Parathyroid adenoma (tissue), 2 donors: Measurements from ENCODE around the gene UNC13B.

Experiments
- H2AFZ ChIP-seq: fragments of 300-600 bp; sonication (generic); one replicate; pipeline ENCODE4 v1.7.0; 2017; ENCODE audit warnings: antibody characterized with exemption, mild to moderate bottlenecking
- H3K27ac ChIP-seq: fragments of 300-600 bp; sonication (generic); one replicate; pipeline ENCODE4 v1.7.0; 2017
- H3K27me3 ChIP-seq: fragments of 300-600 bp; sonication (generic); one replicate; pipeline ENCODE4 v1.7.0; 2017; ENCODE audit warnings: low read length; ENCODE audit not compliant: control insufficient read depth, insufficient read depth
- H3K36me3 ChIP-seq: fragments of 300-600 bp; sonication (generic); one replicate; pipeline ENCODE4 v1.7.0; 2017; ENCODE audit warnings: low read length; ENCODE audit not compliant: control insufficient read depth, insufficient read depth
- H3K4me1 ChIP-seq: fragments of 300-600 bp; sonication (generic); one replicate; pipeline ENCODE4 v1.7.0; 2017; ENCODE audit warnings: control low read depth
- H3K4me2 ChIP-seq: fragments of 300-600 bp; sonication (generic); one replicate; pipeline ENCODE4 v1.7.0; 2017; ENCODE audit warnings: low read length
- H3K4me3 ChIP-seq: fragments of 300-600 bp; sonication (generic); one replicate; pipeline ENCODE4 v1.7.0; 2017; ENCODE audit warnings: low read depth, low read length
- H3K79me2 ChIP-seq: fragments of 300-600 bp; sonication (generic); one replicate; pipeline ENCODE4 v1.7.0; 2017; ENCODE audit warnings: control low read depth
- H3K9ac ChIP-seq: fragments of 300-600 bp; sonication (generic); one replicate; pipeline ENCODE4 v1.7.0; 2017; ENCODE audit warnings: mild to moderate bottlenecking
- H3K9me3 ChIP-seq: fragments of 300-600 bp; sonication (generic); one replicate; pipeline ENCODE4 v1.7.0; 2017; ENCODE audit warnings: low read length; ENCODE audit not compliant: control insufficient read depth
- CTCF ChIP-seq: fragments of 300-600 bp; sonication (generic); IDR thresholded peaks from one replicate; pipeline ENCODE4 v1.7.0; 2017; ENCODE audit warnings: antibody characterized with exemption, mild to moderate bottlenecking
- donor health status: primary hyperparathyroidism.

UNC13B gene

GRCh38 chr9:35341585-35341984 is 179.8 kb downstream of the UNC13B start:
- Histone ChIP-seq H3K9me3 (no peaks in the 10 kb centered on the region), H3K27me3 (no peaks in the 10 kb centered on the region), H3K4me3 (no peak overlapping the region), H3K4me1 (peaks cover 15% of the 10 kb centered on the region), H3K4me2 (no peak overlapping the region), H2AFZ (no peak overlapping the region), H3K27ac (peak overlapping the region; percentile 24), H3K79me2 (no peaks in the 10 kb centered on the region), H3K36me3 (no peaks in the 10 kb centered on the region), H3K9ac (no peak overlapping the region)
- no peak for TF ChIP-seq CTCF

GRCh38 chr9:35342221-35342958 is 180.6 kb downstream of the UNC13B start:
- no peak overlapping the region for H3K27ac ChIP-seq
- H3K4me1 ChIP-seq = peaks cover 15% of the 10 kb centered on the region
- no peak overlapping the region for H2AFZ ChIP-seq
- H3K27me3 ChIP-seq = no peaks in the 10 kb centered on the region
- H3K9me3 ChIP-seq = no peaks in the 10 kb centered on the region
- no peak for TF ChIP-seq CTCF
- no peak overlapping the region for H3K4me2 ChIP-seq
- no peaks in the 10 kb centered on the region for H3K79me2 ChIP-seq
- no peaks in the 10 kb centered on the region for H3K36me3 ChIP-seq
- H3K4me3 ChIP-seq = no peak overlapping the region
- H3K9ac ChIP-seq = no peak overlapping the region

DNA sequence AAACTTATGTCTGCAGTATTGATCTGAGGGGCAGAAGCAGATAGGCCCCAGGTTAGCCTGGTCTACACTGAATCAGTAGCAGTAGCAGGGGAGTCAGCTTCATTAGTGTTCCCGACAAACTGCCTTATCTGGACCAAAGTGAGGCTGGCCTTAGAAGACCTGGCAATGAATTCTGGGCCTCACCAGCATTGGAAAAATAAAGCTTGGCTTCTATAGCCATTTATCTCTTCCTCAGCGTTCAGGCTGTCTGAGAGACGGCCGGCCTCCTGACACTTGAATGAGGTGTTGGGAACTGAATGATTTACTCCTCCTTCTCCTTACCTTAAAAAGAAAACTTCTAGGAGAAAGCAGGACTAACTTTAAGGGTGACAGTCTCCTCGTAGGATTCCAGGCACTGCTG is 186.3 kb downstream of the UNC13B start:
- H3K27me3 ChIP-seq = no peaks in the 10 kb centered on the region
- H3K4me1 ChIP-seq = no peaks in the 10 kb centered on the region
- no peak overlapping the region for H3K4me3 ChIP-seq
- H2AFZ ChIP-seq = no peak overlapping the region
- H3K9me3 ChIP-seq = no peaks in the 10 kb centered on the region
- no peak overlapping the region for H3K4me2 ChIP-seq
- H3K27ac ChIP-seq = no peak overlapping the region
- TF ChIP-seq CTCF = no peak
- H3K36me3 ChIP-seq = no peaks in the 10 kb centered on the region
- H3K79me2 ChIP-seq = no peaks in the 10 kb centered on the region
- no peak overlapping the region for H3K9ac ChIP-seq

- H3K4me3 ChIP-seq = no peak overlapping the region
- no peak for TF ChIP-seq CTCF
- no peak overlapping the region for H3K27ac ChIP-seq
- H3K4me1 ChIP-seq = no peaks in the 10 kb centered on the region
- no peaks in the 10 kb centered on the region for H3K36me3 ChIP-seq
- H3K27me3 ChIP-seq = no peaks in the 10 kb centered on the region
- no peak overlapping the region for H2AFZ ChIP-seq
- no peaks in the 10 kb centered on the region for H3K79me2 ChIP-seq
- no peaks in the 10 kb centered on the region for H3K9me3 ChIP-seq
- H3K9ac ChIP-seq = no peak overlapping the region
- no peak overlapping the region for H3K4me2 ChIP-seq
These were observed 187.6 kb downstream of the UNC13B start for GRCh38 chr9:35349287-35349990.
